OCI-LY7 (cell line): ENCODE measurements around the gene SEPSECS. TPM values are rescaled to one million over a fixed set of nuclear protein-coding genes. Genes with fewer than 3 reads are reported as not detected.

Source experiments
- BruUV-seq: library from RNA; stranded (reverse); fragments of 400-500 nt; replicated peaks from 2 replicates; lab custom pipeline; 2021; lab: Mats Ljungman, UMichigan
- CTCF ChIA-PET: fragments of 300-600 bp; sonication (Branson Sonifier 250); formaldehyde crosslinking; loops from one replicate; lab custom pipeline; 2022; ENCODE audit warnings: antibody characterized with exemption; ENCODE audit not compliant: unreplicated experiment; lab: Charles Lee
- POLR2A ChIA-PET: fragments of 300-600 bp; sonication (Branson Sonifier 250); formaldehyde crosslinking; loops from one replicate; lab custom pipeline; 2022; ENCODE audit warnings: antibody characterized with exemption; lab: Charles Lee
- DNase-seq: peaks from one replicate; pipeline ENCODE4 v3.0.0-alpha.2; 2015; ENCODE audit warnings: low spot score
- H2AFZ ChIP-seq: fragments of 200-600 bp; sonication (generic), shearing (Covaris generic); 2 replicates; pipeline ENCODE4 v1.6.1; 2014; ENCODE audit warnings: mild to moderate bottlenecking, antibody characterized with exemption, low read length, moderate library complexity
- H3K27ac ChIP-seq: fragments of 200-600 bp; sonication (generic); 2 replicates; pipeline ENCODE4 v1.5.1; 2014; ENCODE audit warnings: mixed run types, low read depth, mild to moderate bottlenecking, moderate library complexity, low read length, inconsistent platforms; ENCODE audit not compliant: poor library complexity, severe bottlenecking
- H3K36me3 ChIP-seq: fragments of 200-600 bp; sonication (generic); 2 replicates; pipeline ENCODE4 v1.6.1; 2014; ENCODE audit warnings: mild to moderate bottlenecking, antibody characterized with exemption, low read length, moderate library complexity, mixed read lengths; ENCODE audit not compliant: insufficient read depth
- H3K4me1 ChIP-seq: fragments of 200-600 bp; sonication (generic); 2 replicates; pipeline ENCODE4 v1.5.1; 2014; ENCODE audit warnings: mild to moderate bottlenecking, low read length; ENCODE audit not compliant: insufficient read depth, poor library complexity, severe bottlenecking
- H3K4me2 ChIP-seq: fragments of 200-600 bp; sonication (generic); 2 replicates; pipeline ENCODE4 v1.6.1; 2014; ENCODE audit warnings: mild to moderate bottlenecking, low read length
- H3K4me3 ChIP-seq: fragments of 200-600 bp; sonication (generic); 2 replicates; pipeline ENCODE4 v1.5.1; 2014; ENCODE audit warnings: mild to moderate bottlenecking, low read depth, low read length; ENCODE audit not compliant: poor library complexity, severe bottlenecking
- H3K79me2 ChIP-seq: fragments of 200-600 bp; sonication (generic); 2 replicates; pipeline ENCODE4 v1.6.1; 2016; ENCODE audit warnings: low read depth, mild to moderate bottlenecking, low read length, moderate library complexity, mixed read lengths; ENCODE audit not compliant: insufficient read depth
- H3K9me2 ChIP-seq: fragments of 200-600 bp; sonication (generic); 2 replicates; pipeline ENCODE4 v1.6.1; 2016; ENCODE audit warnings: mild to moderate bottlenecking, low read length, mixed read lengths; ENCODE audit not compliant: insufficient read depth
- H3K9me3 ChIP-seq: fragments of 200-600 bp; sonication (generic); 2 replicates; pipeline ENCODE4 v1.6.1; 2014; ENCODE audit warnings: mild to moderate bottlenecking, mixed run types, low read length, mixed read lengths
- H4K20me1 ChIP-seq: fragments of 200-600 bp; sonication (generic); 2 replicates; pipeline ENCODE4 v1.6.1; 2014; ENCODE audit warnings: mild to moderate bottlenecking, antibody characterized with exemption, low read length, moderate library complexity, mixed read lengths; ENCODE audit not compliant: insufficient read depth
- CTCF ChIP-seq: fragments of 200-600 bp; sonication (generic); conservative IDR thresholded peaks from 2 replicates; pipeline ENCODE4 v1.5.1; 2014; ENCODE audit warnings: mild to moderate bottlenecking, antibody characterized with exemption, low read length, moderate library complexity, mixed read lengths
- EZH2phosphoT487 ChIP-seq: fragments of 200-600 bp; sonication (generic); IDR thresholded peaks from 2 replicates; pipeline ENCODE4 v1.6.1; 2018; ENCODE audit warnings: low read depth, borderline replicate concordance, mild to moderate bottlenecking, mixed run types, antibody characterized with exemption, low read length, moderate library complexity, mixed read lengths
- intact Hi-C: fragments of 100-400 bp; cut with micrococcal nuclease; formaldehyde crosslinking; loops from one replicate; pipeline ENCODE4 v1.10.0; 2022; ENCODE audit not compliant: unreplicated experiment
- total RNA-seq, 2 experiments: library from RNA; depleted of rRNA in 1 of 2; stranded (reverse); fragments of >200 nt in 1 of 2; shearing (Covaris generic) in 1 of 2; gene quantifications; 2 replicates each; pipeline ENCODE4 v1.2.3, GENCODE V29; 2014 to 2022

Gene SEPSECS
- total RNA-seq, 2 experiments from 2014 or later: 5.0 to 13.0 TPM

DNA sequence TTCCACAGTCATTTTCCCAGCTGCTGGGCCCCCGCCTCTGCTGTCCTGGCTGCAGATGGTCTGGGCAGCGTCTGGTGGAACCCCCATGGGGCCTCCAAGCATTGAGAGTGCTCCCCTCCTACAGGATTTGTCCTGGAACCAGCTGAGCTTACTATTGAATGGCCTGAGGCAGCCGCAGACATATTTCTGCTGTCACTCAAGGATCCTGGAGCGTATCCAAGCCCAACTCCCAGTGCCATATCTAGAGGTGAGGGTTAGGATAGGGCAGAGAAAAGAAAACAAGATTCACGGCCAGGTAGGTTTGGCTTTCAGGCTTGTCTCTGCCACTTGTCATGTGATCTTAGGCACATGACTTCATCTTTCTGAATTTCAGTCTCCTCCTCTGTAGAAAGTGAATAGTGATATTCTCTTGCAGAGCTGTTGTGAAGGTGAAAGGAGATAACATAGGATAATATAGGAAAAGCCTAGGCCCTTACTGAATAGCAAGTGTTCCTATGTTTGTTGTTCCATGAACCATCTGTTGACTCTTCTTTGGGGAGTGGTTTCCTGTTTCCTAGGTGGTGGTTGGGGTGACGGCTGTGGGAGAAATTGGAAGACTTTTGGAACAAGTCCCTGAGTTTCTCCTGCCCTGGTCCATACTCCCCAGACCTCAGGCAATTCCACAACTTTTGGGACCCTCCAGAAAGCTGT lies 52.3 kb downstream of the SEPSECS start:
- Histone ChIP-seq H3K4me3 (no peak overlapping the region), H4K20me1 (no peaks in the 10 kb centered on the region), H3K27ac (no peak overlapping the region), H3K9me3 (no peaks in the 10 kb centered on the region), H3K36me3 (no peaks in the 10 kb centered on the region), H3K9me2 (no peaks in the 10 kb centered on the region), H3K4me2 (no peak overlapping the region), H3K4me1 (no peaks in the 10 kb centered on the region), H3K79me2 (no peaks in the 10 kb centered on the region), H2AFZ (no peak overlapping the region)
- ChIA-PET CTCF (no interaction called here), POLR2A (no interaction called here)
- no peak for DNase-seq
- BruUV-seq: no TSS peak
- intact Hi-C loops: no loop called here
- TF ChIP-seq CTCF: no peak
- no peak for TF ChIP-seq EZH2phosphoT487

- Histone ChIP-seq H4K20me1 (no peaks in the 10 kb centered on the region), H3K4me2 (no peak overlapping the region), H3K79me2 (no peaks in the 10 kb centered on the region), H3K9me2 (no peaks in the 10 kb centered on the region), H3K4me1 (no peaks in the 10 kb centered on the region), H2AFZ (no peak overlapping the region), H3K4me3 (no peak overlapping the region), H3K36me3 (no peaks in the 10 kb centered on the region), H3K9me3 (no peaks in the 10 kb centered on the region), H3K27ac (no peak overlapping the region)
- intact Hi-C loops: no loop called here
- ChIA-PET POLR2A (interaction anchor here (0.6 to 0.7 kb wide), 2 partner anchors 189 to 382 kb away, joined by 3 read pairs; no protein-coding TSS in a partner anchor), CTCF (no interaction called here)
- no peak for TF ChIP-seq EZH2phosphoT487
- no peak for TF ChIP-seq CTCF
- no peak for DNase-seq
- BruUV-seq: no TSS peak
These were observed 53.7 kb downstream of the SEPSECS start for GRCh38 chr4:25106363-25107151.

- Histone ChIP-seq H2AFZ (no peak overlapping the region), H4K20me1 (no peaks in the 10 kb centered on the region), H3K79me2 (no peaks in the 10 kb centered on the region), H3K9me2 (no peaks in the 10 kb centered on the region), H3K4me1 (no peaks in the 10 kb centered on the region), H3K4me3 (no peak overlapping the region), H3K27ac (no peak overlapping the region), H3K36me3 (no peaks in the 10 kb centered on the region), H3K9me3 (no peaks in the 10 kb centered on the region), H3K4me2 (no peak overlapping the region)
- no TSS peak for BruUV-seq
- CTCF ChIA-PET: no interaction called here
- POLR2A ChIA-PET: no interaction called here
- intact Hi-C loops: no loop called here
- no peak for TF ChIP-seq CTCF
- no peak for TF ChIP-seq EZH2phosphoT487
- DNase-seq: no peak
These were observed 55.7 kb downstream of the SEPSECS start for GRCh38 chr4:25104591-25104990.
